ENCODE results near the gene BRD3OS. TPM values are rescaled to one million over a fixed set of nuclear protein-coding genes. Genes with fewer than 3 reads are reported as not detected.

BRD3OS gene
- total and polyA plus RNA-seq, 10 of the 15 experiments (the other 5 are each of a cell fraction or from before 2014, with no cell fraction given): 2.1 to 13.7 (median 10.7) TPM

DNA sequence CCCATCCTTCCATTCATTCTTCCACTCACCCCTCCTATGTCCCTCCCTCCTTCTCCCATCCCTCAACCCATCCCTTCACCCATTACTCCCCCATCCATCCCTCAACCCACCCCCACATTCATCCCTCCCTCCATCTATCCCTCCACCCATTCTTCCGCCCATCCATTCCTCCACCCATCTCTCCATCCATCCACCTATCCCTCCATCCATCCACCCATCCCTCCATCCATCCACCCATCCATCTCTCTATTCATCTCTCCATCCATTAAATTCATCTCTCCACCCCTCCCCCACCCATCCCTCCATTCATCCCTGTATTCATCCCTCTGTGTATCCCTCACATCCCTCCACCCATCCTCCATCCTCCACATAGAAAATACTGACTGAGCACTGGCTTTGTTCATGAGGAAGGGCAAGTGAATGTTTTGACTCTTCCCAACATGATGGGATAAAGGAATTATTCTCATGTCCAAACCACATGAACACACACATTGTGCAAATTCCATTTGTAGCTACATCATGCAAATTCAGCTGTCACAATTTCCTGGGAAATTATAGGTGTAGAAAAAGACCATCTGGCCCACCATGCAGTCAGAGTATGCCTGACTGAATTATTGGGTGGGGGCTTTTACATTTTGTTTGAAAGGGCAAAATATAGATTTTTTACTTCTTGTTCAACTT is 26.2 kb upstream of the BRD3OS start:
- Histone ChIP-seq H4K20me1 (ENCODE audit: control insufficient read depth, insufficient read depth) (no peaks in the 10 kb centered on the region), H3K4me3 (no peak overlapping the region), H3K9me3 (replicated peaks; ENCODE audit: control insufficient read depth, insufficient read depth, low read length) (no peaks in the 10 kb centered on the region), H3K4me2 (ENCODE audit: control insufficient read depth, insufficient read depth) (no peak overlapping the region), H3K9ac (ENCODE audit: control insufficient read depth, insufficient read depth, low read length) (no peak overlapping the region), H3K4me1 (ENCODE audit: control insufficient read depth, insufficient read depth, low read length) (peaks cover 3% of the 10 kb centered on the region), H2AFZ (ENCODE audit: control insufficient read depth, low read depth, low read length) (no peak overlapping the region), H3K27ac (ENCODE audit: control insufficient read depth, insufficient read depth) (no peak overlapping the region), H3K79me2 (ENCODE audit: control insufficient read depth, insufficient read depth, low read length) (no peaks in the 10 kb centered on the region), H3K36me3 (ENCODE audit: control insufficient read depth in 2 of 2, insufficient read depth in 2 of 2, low read length in 1 of 2) (no peaks in the 10 kb centered on the region), H3K27me3 (replicated peaks in 1 of 2; ENCODE audit: control insufficient read depth in 2 of 2, insufficient read depth in 2 of 2, low read length in 1 of 2) (no peaks in the 10 kb centered on the region)
- no TSS peak for BruUV-seq (replicated peaks)
- ChIA-PET POLR2A (no interaction called here), RAD21 (ENCODE audit: unreplicated experiment) (no interaction called here), SMC1A (ENCODE audit: uncharacterized antibody, unreplicated experiment) (no interaction called here), CTCF (interaction anchor here (0.5 kb wide), 1 partner anchor 161 kb away, joined by 4 read pairs; no protein-coding TSS in a partner anchor)
- in situ Hi-C loops (cut with MboI): no loop called here
- no peak for FAIRE-seq
- DNase-seq (ENCODE audit: low read depth, low spot score): no peak
- intact Hi-C loops (cut with micrococcal nuclease; ENCODE audit: unreplicated experiment): no loop called here
- WGBS (ENCODE audit: insufficient coverage, insufficient replicate concordance, low lambda C conversion rate, missing lambda C conversion rate): no CpG with 5 or more reads among the region's 1 CpG
- ATAC-seq: no peak
- TF ChIP-seq IKZF2 (IDR thresholded peaks at IDR 0.05) (no peak), JUNB (IDR thresholded peaks at IDR 0.05) (no peak), NFXL1 (IDR thresholded peaks at IDR 0.05; ENCODE audit: borderline replicate concordance) (no peak), TARDBP (IDR thresholded peaks at IDR 0.05; ENCODE audit: borderline replicate concordance) (no peak), SMAD5 (IDR thresholded peaks at IDR 0.05; ENCODE audit: low read depth) (no peak), NR2C1 (IDR thresholded peaks at IDR 0.05) (no peak), HDAC2 (IDR thresholded peaks at IDR 0.05) (no peak), EGR1 (IDR thresholded peaks at IDR 0.05; ENCODE audit: borderline replicate concordance in 1 of 2, low read depth in 2 of 2, low read length in 2 of 2) (no peak), NR2C2 (IDR thresholded peaks at IDR 0.05; ENCODE audit: borderline replicate concordance, control insufficient read depth, insufficient read length, low read depth) (no peak), SUPT20H (IDR thresholded peaks at IDR 0.05; ENCODE audit: borderline replicate concordance, control insufficient read depth, low read depth, low read length) (no peak), CBX5 (IDR thresholded peaks at IDR 0.05; ENCODE audit: low read depth) (no peak)
- TF ChIP-seq, protein P1, sequence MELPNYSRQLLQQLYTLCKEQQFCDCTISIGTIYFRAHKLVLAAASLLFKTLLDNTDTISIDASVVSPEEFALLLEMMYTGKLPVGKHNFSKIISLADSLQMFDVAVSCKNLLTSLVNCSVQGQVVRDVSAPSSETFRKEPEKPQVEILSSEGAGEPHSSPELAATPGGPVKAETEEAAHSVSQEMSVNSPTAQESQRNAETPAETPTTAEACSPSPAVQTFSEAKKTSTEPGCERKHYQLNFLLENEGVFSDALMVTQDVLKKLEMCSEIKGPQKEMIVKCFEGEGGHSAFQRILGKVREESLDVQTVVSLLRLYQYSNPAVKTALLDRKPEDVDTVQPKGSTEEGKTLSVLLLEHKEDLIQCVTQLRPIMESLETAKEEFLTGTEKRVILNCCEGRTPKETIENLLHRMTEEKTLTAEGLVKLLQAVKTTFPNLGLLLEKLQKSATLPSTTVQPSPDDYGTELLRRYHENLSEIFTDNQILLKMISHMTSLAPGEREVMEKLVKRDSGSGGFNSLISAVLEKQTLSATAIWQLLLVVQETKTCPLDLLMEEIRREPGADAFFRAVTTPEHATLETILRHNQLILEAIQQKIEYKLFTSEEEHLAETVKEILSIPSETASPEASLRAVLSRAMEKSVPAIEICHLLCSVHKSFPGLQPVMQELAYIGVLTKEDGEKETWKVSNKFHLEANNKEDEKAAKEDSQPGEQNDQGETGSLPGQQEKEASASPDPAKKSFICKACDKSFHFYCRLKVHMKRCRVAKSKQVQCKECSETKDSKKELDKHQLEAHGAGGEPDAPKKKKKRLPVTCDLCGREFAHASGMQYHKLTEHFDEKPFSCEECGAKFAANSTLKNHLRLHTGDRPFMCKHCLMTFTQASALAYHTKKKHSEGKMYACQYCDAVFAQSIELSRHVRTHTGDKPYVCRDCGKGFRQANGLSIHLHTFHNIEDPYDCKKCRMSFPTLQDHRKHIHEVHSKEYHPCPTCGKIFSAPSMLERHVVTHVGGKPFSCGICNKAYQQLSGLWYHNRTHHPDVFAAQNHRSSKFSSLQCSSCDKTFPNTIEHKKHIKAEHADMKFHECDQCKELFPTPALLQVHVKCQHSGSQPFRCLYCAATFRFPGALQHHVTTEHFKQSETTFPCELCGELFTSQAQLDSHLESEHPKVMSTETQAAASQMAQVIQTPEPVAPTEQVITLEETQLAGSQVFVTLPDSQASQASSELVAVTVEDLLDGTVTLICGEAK (IDR thresholded peaks at IDR 0.05; ENCODE audit: borderline replicate concordance): no peak
- TF ChIP-seq, protein P2, sequence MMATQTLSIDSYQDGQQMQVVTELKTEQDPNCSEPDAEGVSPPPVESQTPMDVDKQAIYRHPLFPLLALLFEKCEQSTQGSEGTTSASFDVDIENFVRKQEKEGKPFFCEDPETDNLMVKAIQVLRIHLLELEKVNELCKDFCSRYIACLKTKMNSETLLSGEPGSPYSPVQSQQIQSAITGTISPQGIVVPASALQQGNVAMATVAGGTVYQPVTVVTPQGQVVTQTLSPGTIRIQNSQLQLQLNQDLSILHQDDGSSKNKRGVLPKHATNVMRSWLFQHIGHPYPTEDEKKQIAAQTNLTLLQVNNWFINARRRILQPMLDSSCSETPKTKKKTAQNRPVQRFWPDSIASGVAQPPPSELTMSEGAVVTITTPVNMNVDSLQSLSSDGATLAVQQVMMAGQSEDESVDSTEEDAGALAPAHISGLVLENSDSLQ (IDR thresholded peaks at IDR 0.05): no peak
- TF ChIP-seq, protein P3, sequence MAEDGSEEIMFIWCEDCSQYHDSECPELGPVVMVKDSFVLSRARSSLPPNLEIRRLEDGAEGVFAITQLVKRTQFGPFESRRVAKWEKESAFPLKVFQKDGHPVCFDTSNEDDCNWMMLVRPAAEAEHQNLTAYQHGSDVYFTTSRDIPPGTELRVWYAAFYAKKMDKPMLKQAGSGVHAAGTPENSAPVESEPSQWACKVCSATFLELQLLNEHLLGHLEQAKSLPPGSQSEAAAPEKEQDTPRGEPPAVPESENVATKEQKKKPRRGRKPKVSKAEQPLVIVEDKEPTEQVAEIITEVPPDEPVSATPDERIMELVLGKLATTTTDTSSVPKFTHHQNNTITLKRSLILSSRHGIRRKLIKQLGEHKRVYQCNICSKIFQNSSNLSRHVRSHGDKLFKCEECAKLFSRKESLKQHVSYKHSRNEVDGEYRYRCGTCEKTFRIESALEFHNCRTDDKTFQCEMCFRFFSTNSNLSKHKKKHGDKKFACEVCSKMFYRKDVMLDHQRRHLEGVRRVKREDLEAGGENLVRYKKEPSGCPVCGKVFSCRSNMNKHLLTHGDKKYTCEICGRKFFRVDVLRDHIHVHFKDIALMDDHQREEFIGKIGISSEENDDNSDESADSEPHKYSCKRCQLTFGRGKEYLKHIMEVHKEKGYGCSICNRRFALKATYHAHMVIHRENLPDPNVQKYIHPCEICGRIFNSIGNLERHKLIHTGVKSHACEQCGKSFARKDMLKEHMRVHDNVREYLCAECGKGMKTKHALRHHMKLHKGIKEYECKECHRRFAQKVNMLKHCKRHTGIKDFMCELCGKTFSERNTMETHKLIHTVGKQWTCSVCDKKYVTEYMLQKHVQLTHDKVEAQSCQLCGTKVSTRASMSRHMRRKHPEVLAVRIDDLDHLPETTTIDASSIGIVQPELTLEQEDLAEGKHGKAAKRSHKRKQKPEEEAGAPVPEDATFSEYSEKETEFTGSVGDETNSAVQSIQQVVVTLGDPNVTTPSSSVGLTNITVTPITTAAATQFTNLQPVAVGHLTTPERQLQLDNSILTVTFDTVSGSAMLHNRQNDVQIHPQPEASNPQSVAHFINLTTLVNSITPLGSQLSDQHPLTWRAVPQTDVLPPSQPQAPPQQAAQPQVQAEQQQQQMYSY (CRISPR knock-in tag; IDR thresholded peaks at IDR 0.05): no peak

All from GM12878 (cell line).